Adrenal gland (tissue), 12 donors: ENCODE measurements around the gene NFIC. TPM values are rescaled to one million over a fixed set of nuclear protein-coding genes. Genes with fewer than 3 reads are reported as not detected.

Experiments
- DNase-seq, 7 donors: peaks; one replicate each; pipeline ENCODE4 v3.0.0-alpha.2; 2019 to 2020
- H3K27ac ChIP-seq, 5 donors: fragments of 200-600 bp; sonication (generic) in 4 of 5; 1 replicate in 3 of 5; 2 replicates in 2 of 5; pipeline versions ENCODE4 v1.5.1 to v1.8.0; 2016 to 2020; ENCODE audit warnings: mild to moderate bottlenecking in 1 of 5
- H3K27me3 ChIP-seq: fragments of 200-600 bp; 2 replicates; pipeline ENCODE4 v1.8.0; 2021
- H3K36me3 ChIP-seq, 2 donors: fragments of 200-600 bp; replicated peaks in 1 of 2; 1 replicate in 1 of 2; 2 replicates in 1 of 2; pipeline versions ENCODE4 v1.5.1 to v1.8.0; 2018 to 2022
- H3K4me1 ChIP-seq, 2 donors: fragments of 200-600 bp; replicated peaks in 1 of 2; 1 replicate in 1 of 2; 2 replicates in 1 of 2; pipeline versions ENCODE4 v1.5.1 to v1.8.0; 2018 to 2021
- H3K4me3 ChIP-seq, 4 donors: fragments of 200-600 bp; sonication (generic) in 3 of 4; one replicate each; pipeline ENCODE4 v1.5.1; 2016 to 2018
- H3K9me3 ChIP-seq, 3 donors: fragments of 200-600 bp; sonication (generic) in 1 of 3; replicated peaks in 1 of 3; 1 replicate in 2 of 3; 2 replicates in 1 of 3; pipeline versions ENCODE4 v1.5.1 to v1.8.0; 2016 to 2021
- CTCF ChIP-seq, 6 experiments: fragments of 450-650 bp in 4 of 6; fragments of 200-600 bp in 2 of 6; sonication (generic) in 1 of 6; IDR thresholded peaks; 1 replicate in 5 of 6; 2 replicates in 1 of 6; pipeline versions ENCODE4 v1.5.1 to v1.8.0; 2016 to 2021; ENCODE audit warnings: antibody characterized with exemption in 6 of 6, mild to moderate bottlenecking in 2 of 6, moderate library complexity in 1 of 6
- POLR2A ChIP-seq, 2 donors: fragments of 450-650 bp; IDR thresholded peaks; one replicate each; pipeline ENCODE4 v1.6.1; 2017; ENCODE audit warnings: antibody characterized with exemption in 2 of 2, mild to moderate bottlenecking in 2 of 2, moderate library complexity in 1 of 2
- WGBS, 4 donors: extraction: QIAGEN DNeasy Blood & Tissue Kit in 2 of 4; methylation state at CpG; one replicate each; pipeline versions ENCODE4 v1.1.5 to v1.1.7; 2013 to 2017; 5-methylcytosine and 5-hydroxymethylcytosine counted together
- intact Hi-C, 2 donors: fragments of 100-400 bp; cut with DNase I; formaldehyde crosslinking; loops; one replicate each; pipeline versions ENCODE4 v1.14.1 to v1.15.0; 2022 to 2023
- polyA plus RNA-seq, 3 donors: library from polyadenylated mRNA; stranded (reverse); fragments of 200-250 nt in 2 of 3; fragments of 350-450 nt in 1 of 3; fragmentation: Illumina TruSeq in 1 of 3; extraction: RNeasy Lipid Tissue Mini Kit (QIAGEN cat#74804) in 1 of 3; gene quantifications; one replicate each; pipeline ENCODE4 v1.2.3, GENCODE V29; 2013 to 2014
- total RNA-seq, 9 donors: library from RNA; depleted of rRNA in 4 of 9; stranded (reverse); fragments of >200 nt in 4 of 9; fragments of 120-200 nt in 1 of 9; fragmentation: NEBNext Ultra II Directional in 1 of 9; extraction: Animal tissue kit (Norgen Biotek cat#: 25700) in 1 of 9; gene quantifications; one replicate each; pipeline versions ENCODE4 v1.1.0 to v1.2.4, GENCODE V29; 2013 to 2023
- donor health status: healthy with polysubstance abuse.
- donor health status: Bipolar disorder and iron deficiency.
- donor health status: DM: yes; HTN: yes; CAD: no.
- donor health status: DM: no; HTN: no; CAD: no.
- donor health status: DM: no; HTN: no; CAD: no.
- donor health status: DM: yes; HTN: yes; CAD: no.

Gene NFIC
- total and polyA plus RNA-seq, 12 donors = 3.5 to 329 (median 171) TPM

- intact Hi-C loops = no loop called here
- 92 to 96% (median 95%) methylated on average over 15 to 18 of the region's 18 CpGs for WGBS, 4 donors
- no peak for TF ChIP-seq POLR2A (IDR thresholded peaks at IDR 0.05)
- TF ChIP-seq CTCF (IDR thresholded peaks at IDR 0.05) = no peak
Measured at GRCh38 chr19:3494559-3494958, 128.2 kb downstream of the NFIC start.

DNA sequence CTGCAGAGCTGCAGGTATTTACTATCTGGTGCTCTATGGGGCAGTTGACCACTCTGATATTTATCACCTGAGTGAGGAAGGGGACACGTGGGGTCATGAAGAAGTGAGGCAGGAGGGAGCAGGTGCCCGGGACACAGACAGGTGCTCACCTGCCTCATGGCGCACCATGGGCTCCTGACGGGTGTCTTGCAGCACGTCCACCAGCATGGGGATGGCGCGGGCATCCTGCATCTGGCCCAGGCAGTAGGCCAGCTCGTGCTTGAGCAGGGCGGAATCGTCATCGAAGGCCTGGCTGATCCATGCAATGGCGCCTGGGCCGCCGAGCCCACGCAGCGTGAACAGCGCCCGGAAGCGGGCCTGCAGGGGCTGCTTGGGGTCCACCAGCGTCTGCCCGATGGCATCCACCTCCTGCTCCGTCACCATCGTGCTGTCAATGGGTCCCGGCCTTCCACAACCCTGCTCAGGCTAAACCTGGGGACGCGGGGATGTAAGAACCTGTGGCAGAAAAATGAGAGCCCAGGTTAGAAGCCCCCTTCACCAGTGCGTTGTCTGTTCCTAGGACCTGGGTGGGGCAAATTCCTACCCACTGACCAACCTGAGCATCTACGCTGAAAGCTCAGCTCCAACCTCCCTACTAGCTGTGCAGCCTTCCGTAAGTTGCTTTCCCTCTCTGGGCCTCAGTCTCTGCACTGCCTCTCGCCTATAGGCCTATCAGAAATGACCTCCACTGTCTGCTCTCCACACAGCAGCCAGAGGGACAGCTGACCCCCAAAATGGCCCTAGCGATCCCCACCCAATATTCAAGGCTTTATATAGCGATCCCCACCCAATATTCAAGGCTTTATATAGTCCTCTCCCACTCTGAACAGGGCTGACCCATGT is 130.2 kb downstream of the NFIC start:
- Histone ChIP-seq H3K4me1 (peaks cover 8 to 15% of the 10 kb centered on the region in 2 donors), H3K9me3 (no peaks in the 10 kb centered on the region), H3K27ac (no peak overlapping the region), H3K36me3 (peaks cover 0 to 46% of the 10 kb centered on the region in 2 donors), H3K4me3 (no peak overlapping the region), H3K27me3 (no peaks in the 10 kb centered on the region)
- TF ChIP-seq POLR2A (IDR thresholded peaks at IDR 0.05) (no peak), CTCF (IDR thresholded peaks at IDR 0.05) (no peak)
- WGBS, 4 donors = 91 to 100% (median 96%) methylated on average over 11 to 32 of the region's 32 CpGs
- DNase-seq = no peak
- intact Hi-C loops = no loop called here

More at GRCh38 chr19:3494559-3494958, 128.2 kb downstream of the NFIC start:
- Histone ChIP-seq H3K27me3 (no peaks in the 10 kb centered on the region), H3K4me1 (peaks cover 4 to 6% of the 10 kb centered on the region in 2 donors), H3K27ac (no peak overlapping the region), H3K36me3 (peaks cover 0 to 52% of the 10 kb centered on the region in 2 donors), H3K9me3 (no peaks in the 10 kb centered on the region), H3K4me3 (no peak overlapping the region)
- DNase-seq = no peak

- WGBS, 4 donors = 90 to 98% (median 97%) methylated on average over 5 of the region's 5 CpGs
- Histone ChIP-seq H3K4me1 (peaks cover 8 to 19% of the 10 kb centered on the region in 2 donors), H3K27ac (no peak overlapping the region), H3K4me3 (no peak overlapping the region), H3K36me3 (peaks cover 0 to 33% of the 10 kb centered on the region in 2 donors), H3K9me3 (no peaks in the 10 kb centered on the region), H3K27me3 (no peaks in the 10 kb centered on the region)
- TF ChIP-seq POLR2A (IDR thresholded peaks at IDR 0.05) = no peak
- DNase-seq = no peak
- intact Hi-C loops = no loop called here
Measured at GRCh38 chr19:3497757-3498520, 131.6 kb downstream of the NFIC start.

DNA sequence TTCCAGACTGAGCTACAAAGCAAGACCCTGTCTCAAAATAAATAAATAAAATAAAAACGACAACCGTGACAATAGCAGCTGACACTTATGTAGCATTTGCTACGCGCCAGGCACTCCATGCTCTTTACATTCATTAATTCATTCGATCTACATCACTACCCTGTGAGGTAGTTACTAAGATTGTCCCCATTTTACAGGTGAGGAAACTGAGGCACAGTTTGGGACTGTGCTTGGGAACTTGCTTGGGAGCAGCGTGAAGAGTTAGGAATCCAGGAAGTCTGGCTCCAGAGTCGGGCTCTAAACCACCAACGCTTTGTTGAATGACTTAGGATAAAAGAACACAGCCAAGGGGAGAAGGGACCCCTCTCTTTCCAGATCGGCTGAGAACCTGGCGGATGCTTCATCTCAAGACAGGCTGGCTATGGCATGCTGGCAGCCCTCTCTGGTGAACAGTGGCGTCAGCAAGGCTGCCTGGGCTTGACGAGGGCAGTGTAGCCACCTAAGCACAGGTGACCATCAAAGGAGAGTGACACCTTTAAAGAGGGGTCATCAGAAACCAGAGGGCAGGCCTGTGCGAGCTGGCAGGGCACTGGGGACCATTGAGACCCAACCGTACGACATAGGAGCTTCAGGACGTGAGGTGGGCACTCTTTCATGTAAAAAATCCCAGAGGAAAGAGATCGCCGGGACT is 133.5 kb downstream of the NFIC start:
- Histone ChIP-seq H3K27ac (peak overlapping the region in 4 of 5 donors; percentile 85 to 97 (median 94)), H3K36me3 (peaks cover 0 to 15% of the 10 kb centered on the region in 2 donors), H3K4me3 (peak overlapping the region; percentile 17 to 82 (median 54)), H3K27me3 (no peaks in the 10 kb centered on the region), H3K9me3 (no peaks in the 10 kb centered on the region), H3K4me1 (peaks cover 14 to 25% of the 10 kb centered on the region in 2 donors)
- intact Hi-C loops = no loop called here
- WGBS, 4 donors = 22 to 28% (median 24%) methylated on average over 14 to 18 of the region's 18 CpGs
- TF ChIP-seq POLR2A (IDR thresholded peaks at IDR 0.05) (no peak), CTCF (IDR thresholded peaks at IDR 0.05) (no peak)
- DNase-seq = no peak
